NOMO-1 treated with DMSO at 0.1 percent for 48 hours (cell line): ENCODE results near the gene MGLL.
A peak's percentile ranks its signal among the peaks of the same experiment; 100 is the strongest.

ENCODE experiments used
- DNase-seq: peaks from one replicate; lab custom pipeline; 2025; ENCODE audit not compliant: unreplicated experiment; lab: John Stamatoyannopoulos, UW

The MGLL gene

GRCh38 chr3:127743351-127744252, 78.7 kb downstream of the MGLL start:
- DNase-seq, result no peak

- DNase-seq, result no peak
These were observed 79.7 kb downstream of the MGLL start for GRCh38 chr3:127742580-127742979.

GRCh38 chr3:127741690-127742089, 80.6 kb downstream of the MGLL start:
- DNase-seq, result no peak

DNA sequence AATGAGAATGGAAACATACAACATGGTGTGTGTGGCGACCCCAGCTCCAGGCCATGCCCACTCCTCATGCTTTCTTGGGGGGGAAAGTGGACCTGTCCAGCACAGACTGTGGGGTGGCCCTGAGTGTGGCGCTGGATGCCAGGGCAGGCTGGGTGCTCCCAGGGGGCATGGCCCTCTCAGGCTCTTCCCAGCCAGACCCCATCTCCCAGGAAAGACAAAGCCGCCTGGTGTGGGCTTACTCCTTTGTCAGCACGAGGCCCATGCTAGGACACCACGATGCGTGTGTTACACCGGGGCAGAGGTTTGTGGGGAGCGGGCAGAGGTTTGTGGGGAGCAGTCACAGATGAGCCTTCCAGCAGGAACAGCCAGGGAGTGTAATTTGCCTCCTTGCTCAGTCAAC, 81.1 kb downstream of the MGLL start:
- no peak for DNase-seq

GRCh38 chr3:127740136-127740915, 82.0 kb downstream of the MGLL start:
- no peak for DNase-seq

GRCh38 chr3:127739347-127740135, 82.8 kb downstream of the MGLL start:
- no peak for DNase-seq

DNA sequence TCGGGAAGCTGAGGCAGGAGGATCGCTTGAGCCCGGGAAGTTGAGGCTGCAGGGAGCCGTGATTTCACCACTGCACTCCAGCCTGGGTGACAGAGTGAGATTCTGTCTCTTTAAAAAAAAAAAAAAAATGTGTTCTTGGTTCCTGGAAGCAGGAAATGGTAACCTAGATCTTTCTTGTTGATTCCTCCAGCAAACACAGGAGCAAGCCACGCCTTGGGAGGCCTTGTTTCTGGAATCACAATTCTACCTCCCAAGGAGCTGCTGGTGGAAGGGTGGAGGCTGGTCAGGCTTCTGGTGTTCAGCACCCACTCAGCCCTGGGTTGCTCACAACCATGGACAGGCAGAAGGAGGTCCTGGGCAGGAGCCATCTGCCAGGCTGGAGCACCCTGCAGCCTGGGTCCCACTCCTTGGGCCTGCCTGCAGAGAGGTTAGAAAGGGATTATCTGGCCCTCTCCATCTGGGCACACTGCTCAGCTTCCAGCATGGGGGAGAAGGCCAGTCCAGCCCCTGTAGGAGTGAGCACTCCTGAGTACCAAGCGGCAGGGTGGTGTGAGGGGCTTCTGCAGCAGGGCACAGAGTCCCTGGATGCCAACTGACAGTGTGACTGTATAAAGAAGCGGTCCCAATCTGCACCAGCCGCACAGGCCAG, 84.0 kb downstream of the MGLL start:
- no peak for DNase-seq

- DNase-seq, result no peak
These were observed 85.3 kb downstream of the MGLL start for GRCh38 chr3:127736801-127737539.

GRCh38 chr3:127735767-127736693, 86.3 kb downstream of the MGLL start:
- peak; percentile 96 for DNase-seq

- DNase-seq, result peak; percentile 47
These were observed 87.4 kb downstream of the MGLL start for GRCh38 chr3:127734754-127735473.

- no peak for DNase-seq
These were observed 88.1 kb downstream of the MGLL start for GRCh38 chr3:127734181-127734720.

DNA sequence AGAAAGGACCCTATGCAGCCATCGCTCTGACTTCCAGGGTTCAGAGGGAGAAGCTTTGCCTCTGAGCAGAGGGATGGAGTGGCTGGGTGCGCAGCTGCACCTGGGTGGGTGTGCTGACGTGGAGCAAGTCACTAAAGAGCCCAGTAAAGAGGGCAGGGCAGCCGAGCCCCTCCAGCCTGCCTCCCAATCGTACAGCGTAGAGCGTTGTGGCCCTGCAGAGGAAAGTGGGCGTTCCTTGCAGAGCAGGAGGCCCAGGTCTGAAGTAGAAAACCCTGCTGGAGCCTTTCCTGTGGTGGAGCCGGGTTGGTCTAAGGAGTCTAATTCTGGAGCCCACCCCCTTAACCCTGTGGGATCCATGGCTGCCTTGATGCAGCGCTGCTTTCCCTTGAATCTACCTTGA, 88.5 kb downstream of the MGLL start:
- DNase-seq, result no peak

- DNase-seq, result peak; percentile 60
These were observed 89.4 kb downstream of the MGLL start for GRCh38 chr3:127732879-127733350.

DNA sequence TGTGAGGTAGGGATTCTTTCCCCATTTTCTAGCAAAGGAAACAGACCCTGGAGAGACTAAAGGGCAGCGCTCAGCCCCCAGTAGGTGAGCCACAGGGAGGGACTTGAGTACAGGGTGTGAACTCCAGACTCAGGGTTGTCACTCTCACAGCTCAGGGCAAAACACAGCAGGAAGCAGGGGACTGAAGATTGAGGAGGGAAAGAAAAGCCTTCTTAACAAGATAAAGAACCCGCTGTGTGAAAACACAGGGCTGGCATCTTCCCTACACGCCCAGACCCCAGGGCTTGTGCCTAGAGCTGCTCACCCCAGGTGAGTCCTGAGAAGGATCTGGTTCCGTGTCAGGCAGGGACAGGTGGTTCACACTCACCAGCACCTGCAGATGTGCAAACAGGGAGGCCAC, 90.0 kb downstream of the MGLL start:
- no peak for DNase-seq

- DNase-seq, result no peak
These were observed 90.6 kb downstream of the MGLL start for GRCh38 chr3:127731546-127732289.

DNA sequence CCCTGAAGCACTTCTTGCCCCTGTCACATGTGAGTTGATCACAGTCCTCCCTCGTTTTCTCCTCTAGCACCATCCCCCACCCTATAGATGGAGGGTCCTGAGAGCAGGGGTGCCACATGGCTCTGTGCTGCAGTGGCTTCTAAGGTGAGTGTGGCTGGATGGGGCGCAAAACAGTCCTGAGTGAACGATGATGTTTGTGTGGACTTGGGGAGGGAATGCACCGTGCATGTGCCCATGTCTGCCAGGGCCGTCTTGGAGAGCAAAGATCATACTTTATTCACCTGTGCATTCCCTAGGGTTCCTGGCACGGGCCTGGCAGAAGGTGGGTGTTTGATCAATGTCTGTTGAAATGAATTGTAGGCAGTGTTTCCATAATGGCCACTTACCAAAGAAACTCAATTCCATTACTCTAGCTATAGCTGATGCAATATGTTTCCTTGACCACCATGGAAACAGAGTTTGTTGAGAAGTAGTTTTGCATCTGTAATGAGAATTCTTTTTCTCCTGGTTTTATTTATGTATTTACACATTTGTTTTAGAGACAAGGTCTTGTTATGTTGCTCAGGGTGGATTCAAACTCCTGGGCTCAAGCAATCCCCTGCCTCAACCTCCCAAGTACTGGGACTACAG, 91.5 kb downstream of the MGLL start:
- DNase-seq, result no peak

- no peak for DNase-seq
These were observed 92.1 kb downstream of the MGLL start for GRCh38 chr3:127730171-127730570.
